Neutrophil (primary cell): Measurements from ENCODE around the gene HELLS.
"Not testable (repeated sequence)": the region's sequence is repeated elsewhere in the genome, so short reads cannot be mapped to it uniquely, and the experiment has no call there.

Source experiments
- H3K27ac ChIP-seq: fragments of 200-600 bp; sonication (generic); 2 replicates; pipeline ENCODE4 v1.5.1; 2016; ENCODE audit warnings: mild to moderate bottlenecking, moderate library complexity
- H3K27me3 ChIP-seq: fragments of 200-600 bp; sonication (generic); 2 replicates; pipeline ENCODE4 v1.6.0; 2016; ENCODE audit warnings: mild to moderate bottlenecking
- H3K36me3 ChIP-seq: fragments of 200-600 bp; sonication (generic); 2 replicates; pipeline ENCODE4 v1.5.1; 2017
- H3K4me1 ChIP-seq, 2 experiments: fragments of 200-600 bp in 1 of 2; sonication (generic) in 1 of 2; 1 replicate in 1 of 2; 2 replicates in 1 of 2; pipeline versions ENCODE4 v1.5.1 to v1.6.1; 2013 to 2016; ENCODE audit warnings: low read depth in 1 of 2, low read length in 1 of 2, mild to moderate bottlenecking in 1 of 2, moderate library complexity in 1 of 2; ENCODE audit not compliant: control insufficient read depth in 1 of 2, insufficient read depth in 1 of 2
- H3K4me3 ChIP-seq, 2 experiments: fragments of 200-600 bp in 1 of 2; sonication (generic) in 1 of 2; 1 replicate in 1 of 2; 2 replicates in 1 of 2; pipeline ENCODE4 v1.5.1; 2013 to 2016; ENCODE audit warnings: low read depth in 1 of 2, low read length in 1 of 2, mild to moderate bottlenecking in 1 of 2, moderate library complexity in 1 of 2
- H3K9me3 ChIP-seq: fragments of 200-600 bp; sonication (generic); 2 replicates; pipeline ENCODE4 v1.5.1; 2016
- CTCF ChIP-seq: fragments of 200-600 bp; sonication (generic); IDR thresholded peaks from 2 replicates; pipeline ENCODE4 v1.5.1; 2016; ENCODE audit warnings: antibody characterized with exemption

HELLS gene

GRCh38 chr10:94524146-94524545, 21.4 kb upstream of the HELLS start:
- Histone ChIP-seq H3K27ac (no peak overlapping the region), H3K27me3 (no peaks in the 10 kb centered on the region), H3K36me3 (no peaks in the 10 kb centered on the region), H3K4me1 (no peaks in the 10 kb centered on the region), H3K9me3 (no peaks in the 10 kb centered on the region), H3K4me3 (no peak overlapping the region)
- TF ChIP-seq CTCF, result no peak

- no peaks in the 10 kb centered on the region for H3K36me3 ChIP-seq
- no peak overlapping the region for H3K4me3 ChIP-seq
- TF ChIP-seq CTCF, result no peak
- H3K27ac ChIP-seq, result no peak overlapping the region
- H3K27me3 ChIP-seq, result no peaks in the 10 kb centered on the region
- no peaks in the 10 kb centered on the region for H3K9me3 ChIP-seq
- no peaks in the 10 kb centered on the region for H3K4me1 ChIP-seq
These were observed 20.9 kb upstream of the HELLS start for GRCh38 chr10:94524711-94525110.

- H3K4me1 ChIP-seq, H3K36me3 ChIP-seq, H3K27me3 ChIP-seq, H3K4me3 ChIP-seq, H3K27ac ChIP-seq, H3K9me3 ChIP-seq: not testable (repeated sequence)
These were observed 14.0 kb upstream of the HELLS start for GRCh38 chr10:94531550-94531949.

- H3K9me3 ChIP-seq, result no peaks in the 10 kb centered on the region
- no peak overlapping the region for H3K4me3 ChIP-seq
- H3K27me3 ChIP-seq, result no peaks in the 10 kb centered on the region
- no peaks in the 10 kb centered on the region for H3K36me3 ChIP-seq
- no peak for TF ChIP-seq CTCF
- no peak overlapping the region for H3K27ac ChIP-seq
- H3K4me1 ChIP-seq, result no peaks in the 10 kb centered on the region
These were observed 12.6 kb upstream of the HELLS start for GRCh38 chr10:94533027-94533426.

GRCh38 chr10:94542282-94542681, 3.3 kb upstream of the HELLS start:
- Histone ChIP-seq H3K4me1 (peaks cover 16 to 18% of the 10 kb centered on the region in 2 experiments), H3K27me3 (peaks cover 43% of the 10 kb centered on the region)
- H3K27ac ChIP-seq, H3K36me3 ChIP-seq, H3K9me3 ChIP-seq, H3K4me3 ChIP-seq: not testable (repeated sequence)

- H3K4me1 ChIP-seq, result peaks cover 16 to 18% of the 10 kb centered on the region in 2 experiments
- H3K27me3 ChIP-seq, result peaks cover 43% of the 10 kb centered on the region
- peak overlapping the region; percentile 61 to 68 for H3K4me3 ChIP-seq
- H3K36me3 ChIP-seq, result no peaks in the 10 kb centered on the region
- TF ChIP-seq CTCF, result no peak
- H3K27ac ChIP-seq, result no peak overlapping the region
- H3K9me3 ChIP-seq, result no peaks in the 10 kb centered on the region
These were observed 687 bp downstream of the HELLS start for GRCh38 chr10:94546049-94546900.
